ENCODE results near the gene ZEB2. TPM values are rescaled to one million over a fixed set of nuclear protein-coding genes. Genes with fewer than 3 reads are reported as not detected.

The ZEB2 gene
- total and polyA plus RNA-seq, 2 of the 8 experiments (the other 6 are each of a cell fraction or from before 2014, with no cell fraction given), result 0.38 TPM; not detected in 1

- TF ChIP-seq HDAC2 (IDR thresholded peaks at IDR 0.05; ENCODE audit: borderline replicate concordance in 1 of 2, low read depth in 2 of 2, low read length in 2 of 2) (0 out of 4 replicates have a peak, but pooled peaks of 1 of the 2 experiments have one; percentile 6), HDAC6 (IDR thresholded peaks at IDR 0.05; ENCODE audit: low read depth, low read length) (no peak), CHD1 (IDR thresholded peaks at IDR 0.05; ENCODE audit: low read depth, low read length) (no peak), EZH2 (IDR thresholded peaks at IDR 0.05; ENCODE audit: low read depth, low read length, severe bottlenecking) (peak; percentile 55), KDM1A (IDR thresholded peaks at IDR 0.05; ENCODE audit: borderline replicate concordance, low read length) (no peak), TBP (IDR thresholded peaks at IDR 0.05; ENCODE audit: low read depth, low read length) (no peak), NANOG (IDR thresholded peaks at IDR 0.05; ENCODE audit: insufficient read depth, low read depth, low read length, poor library complexity, severe bottlenecking) (no peak)
Observed at GRCh38 chr2:144522897-144523595, 3.1 kb upstream of the ZEB2 start (continued).
